GM18499 (cell line): ENCODE data around the gene ATP1A3.
"Not testable (repeated sequence)": the region's sequence is repeated elsewhere in the genome, so short reads cannot be mapped to it uniquely, and the experiment has no call there.

Experiments
- ATAC-seq: cut with Tn5 transposase; IDR thresholded peaks from one replicate; pipeline ENCODE4 v1.9.1; 2021; ENCODE audit warnings: moderate number of reproducible peaks; ENCODE audit not compliant: insufficient read depth, unreplicated experiment

The ATP1A3 gene

GRCh38 chr19:41955521-41955920, 38.5 kb downstream of the ATP1A3 start:
- ATAC-seq: no peak

DNA sequence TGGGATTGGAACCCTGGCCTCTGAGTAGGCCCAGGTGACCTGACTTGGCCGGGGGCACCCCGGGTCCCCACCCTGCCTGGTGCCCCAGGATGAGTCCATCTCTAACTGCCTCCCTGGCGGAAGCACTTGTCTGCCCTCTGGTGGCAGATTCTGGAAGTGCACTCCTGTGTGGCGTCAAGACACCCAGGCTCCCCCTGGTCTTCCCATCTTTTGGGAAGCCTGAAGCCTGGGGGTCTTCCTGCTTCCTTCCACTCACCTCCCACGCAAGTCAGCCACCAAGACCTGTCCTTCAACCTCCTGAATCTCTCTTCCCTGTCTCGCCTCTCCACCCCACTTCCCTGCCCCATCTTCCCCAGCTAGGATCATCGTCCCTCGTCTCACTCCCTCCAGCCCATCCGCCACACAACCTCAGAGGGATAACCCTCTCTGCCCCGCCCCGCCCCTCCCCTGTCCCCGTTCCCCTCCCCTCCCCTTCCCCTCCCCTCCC, 42.3 kb downstream of the ATP1A3 start:
- ATAC-seq: no peak

- ATAC-seq: no peak
Observed at GRCh38 chr19:41947091-41947490, 46.9 kb downstream of the ATP1A3 start.

DNA sequence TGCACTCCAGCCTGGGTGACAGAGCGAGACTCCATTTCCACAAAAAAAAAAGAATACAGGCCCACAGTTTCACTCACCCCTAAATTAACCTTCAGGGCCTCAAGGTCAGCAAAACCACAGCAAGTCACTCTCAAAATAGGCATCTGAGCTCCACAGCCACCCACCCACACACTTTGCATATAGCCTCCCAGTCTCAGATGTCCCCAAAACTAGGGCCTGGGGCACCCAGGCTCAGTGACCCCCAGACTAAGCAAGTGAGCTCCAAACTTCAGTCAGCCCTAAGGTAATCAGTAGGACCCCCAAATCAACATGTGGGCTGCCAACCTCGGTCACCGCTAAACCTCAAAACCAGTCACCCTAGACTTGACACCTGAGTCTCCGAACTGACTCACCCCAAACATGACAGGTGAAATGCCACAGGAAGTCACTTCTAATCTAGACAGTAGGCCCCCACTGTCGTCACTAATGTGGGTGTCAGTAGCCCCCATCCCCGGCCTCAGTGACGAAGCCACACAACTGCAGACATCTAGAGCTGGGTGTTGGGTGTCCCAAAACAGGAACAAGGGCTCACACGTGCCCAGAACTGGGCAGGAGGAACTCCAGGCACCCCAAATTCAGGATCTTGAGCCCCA, 48.8 kb downstream of the ATP1A3 start:
- peak; percentile 45 for ATAC-seq

DNA sequence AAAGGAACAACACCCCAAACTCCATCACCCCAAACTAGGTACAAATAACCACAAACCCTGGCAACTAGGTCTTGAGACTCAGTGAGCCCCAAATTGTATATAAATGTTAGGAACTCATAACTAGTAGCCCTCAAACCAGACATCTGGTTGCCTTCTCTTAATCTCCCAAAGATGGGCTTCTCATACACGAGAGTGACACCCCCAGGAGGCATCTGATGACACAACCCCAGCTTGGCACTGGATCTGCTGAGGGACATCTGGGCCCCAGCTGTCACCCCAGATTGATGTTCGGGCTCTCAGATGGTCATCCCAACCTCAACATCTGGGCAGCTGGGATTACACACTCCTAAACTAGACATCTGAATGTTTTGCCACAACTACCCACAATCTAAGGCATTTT, 49.7 kb downstream of the ATP1A3 start:
- ATAC-seq: no peak

- ATAC-seq: no peak
Observed at GRCh38 chr19:41941410-41942202, 52.4 kb downstream of the ATP1A3 start.

DNA sequence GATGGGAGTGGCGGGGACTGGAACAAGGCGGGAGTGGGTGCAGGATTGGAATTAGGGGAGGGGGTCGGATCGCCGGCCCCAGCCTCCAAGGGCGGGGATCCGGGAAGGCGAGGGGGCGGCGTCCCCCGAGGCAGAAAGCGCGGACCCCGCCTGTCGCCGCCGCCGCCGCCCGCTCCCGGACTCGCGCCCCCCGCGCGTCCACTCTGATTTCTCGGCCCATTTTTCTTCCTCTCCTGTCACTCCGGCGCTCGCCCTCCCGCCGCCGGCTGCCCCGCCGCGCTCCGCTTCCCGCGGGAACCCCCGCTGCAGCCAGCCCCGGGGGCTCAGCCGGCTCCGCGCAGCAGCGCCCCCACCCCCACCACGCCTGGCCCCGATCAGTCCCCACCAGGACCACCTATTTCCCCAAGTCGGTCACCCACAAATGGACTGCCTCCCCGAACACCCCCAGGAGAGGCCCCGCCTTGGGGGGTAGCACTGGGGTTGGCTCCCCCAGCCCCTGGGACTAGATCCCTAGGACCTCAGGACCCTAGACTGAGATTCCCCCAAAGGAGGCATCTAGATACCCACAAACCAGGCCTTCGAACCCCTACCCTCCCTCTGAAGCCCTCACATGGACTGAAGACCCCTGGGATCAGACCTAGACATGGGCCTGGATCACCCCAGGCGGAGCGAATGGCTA, 53.2 kb downstream of the ATP1A3 start:
- no peak for ATAC-seq

- no peak for ATAC-seq
Observed at GRCh38 chr19:41939861-41940730, 53.9 kb downstream of the ATP1A3 start.

- not testable (repeated sequence) for ATAC-seq
Observed at GRCh38 chr19:41939209-41939608, 54.8 kb downstream of the ATP1A3 start.

GRCh38 chr19:41937525-41938468, 56.2 kb downstream of the ATP1A3 start:
- ATAC-seq: no peak

DNA sequence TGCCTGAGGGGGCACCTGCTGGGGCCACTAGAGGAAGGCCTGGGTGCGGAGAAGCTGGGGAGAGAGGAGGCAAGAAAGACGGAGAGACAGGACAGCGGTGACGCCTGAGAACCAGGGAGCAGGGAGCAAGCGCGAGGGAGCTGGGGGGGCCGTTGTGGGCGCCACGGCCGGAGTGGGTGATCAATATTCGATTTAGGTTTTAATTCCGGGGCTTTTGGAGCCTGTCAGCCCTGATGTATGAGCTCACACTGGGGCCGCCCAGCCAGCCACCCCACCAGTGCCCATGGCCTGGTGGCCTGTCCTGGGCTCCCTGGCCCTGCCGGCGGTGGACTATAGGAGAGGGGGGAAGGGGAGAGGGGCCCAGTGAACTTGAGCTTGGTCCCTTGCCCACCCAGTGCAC, 57.1 kb downstream of the ATP1A3 start:
- no peak for ATAC-seq

DNA sequence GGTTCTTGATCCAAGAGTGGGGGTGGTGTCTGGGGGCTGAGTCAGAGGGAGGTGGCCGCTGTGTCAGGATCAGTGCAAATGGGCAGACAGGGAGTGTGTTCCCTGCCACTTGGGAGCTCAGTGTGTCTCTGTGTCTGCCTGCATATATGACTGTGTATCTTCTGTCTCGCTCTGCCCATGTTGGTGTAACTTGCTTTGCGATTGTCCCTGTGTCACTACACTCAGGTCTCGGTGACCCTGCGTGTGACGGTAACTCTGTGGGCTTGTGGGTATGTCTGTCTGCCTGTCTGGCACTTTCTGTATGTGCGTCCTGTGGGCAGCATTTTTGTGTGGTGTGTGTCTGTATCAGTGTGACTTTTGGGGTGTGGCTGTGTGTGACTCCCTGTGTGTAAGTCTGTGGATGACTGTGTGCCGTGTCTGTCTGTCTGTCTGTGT, 57.6 kb downstream of the ATP1A3 start:
- ATAC-seq: no peak

DNA sequence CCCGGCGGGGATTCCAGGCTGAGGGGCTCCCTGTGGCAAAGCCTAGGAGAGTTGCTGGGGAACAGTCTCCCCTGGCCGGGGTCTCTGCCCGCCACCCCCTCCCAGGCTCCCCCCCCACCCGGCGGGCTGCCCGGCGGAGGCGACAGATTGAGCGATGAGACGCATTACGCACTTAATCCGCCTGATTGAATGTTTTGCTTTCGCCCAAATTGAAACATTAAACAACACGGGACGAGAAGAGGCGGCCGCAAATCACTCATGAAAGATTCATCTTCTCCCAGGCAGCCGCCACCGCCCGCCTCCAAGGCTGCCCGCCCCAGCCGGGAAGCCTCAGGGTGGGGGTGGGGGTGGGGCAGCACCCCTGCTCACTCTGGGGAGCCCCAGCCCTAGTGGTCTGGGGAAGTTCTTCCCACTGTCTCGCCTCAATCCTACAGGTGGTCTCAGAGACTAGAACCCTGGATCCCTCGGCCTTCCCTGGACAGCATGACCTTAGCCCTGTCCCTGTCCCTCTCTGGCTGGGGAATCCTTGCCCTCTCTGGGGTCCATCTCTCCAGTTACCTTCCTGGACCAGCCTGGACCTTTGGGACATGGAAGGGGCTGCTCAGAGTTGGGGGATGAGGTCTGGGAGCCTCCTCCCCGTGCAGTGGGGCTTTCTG, 58.1 kb downstream of the ATP1A3 start:
- no peak for ATAC-seq

GRCh38 chr19:41934849-41935374, 59.1 kb downstream of the ATP1A3 start:
- ATAC-seq: no peak

- no peak for ATAC-seq
Observed at GRCh38 chr19:41933693-41934426, 60.2 kb downstream of the ATP1A3 start.

DNA sequence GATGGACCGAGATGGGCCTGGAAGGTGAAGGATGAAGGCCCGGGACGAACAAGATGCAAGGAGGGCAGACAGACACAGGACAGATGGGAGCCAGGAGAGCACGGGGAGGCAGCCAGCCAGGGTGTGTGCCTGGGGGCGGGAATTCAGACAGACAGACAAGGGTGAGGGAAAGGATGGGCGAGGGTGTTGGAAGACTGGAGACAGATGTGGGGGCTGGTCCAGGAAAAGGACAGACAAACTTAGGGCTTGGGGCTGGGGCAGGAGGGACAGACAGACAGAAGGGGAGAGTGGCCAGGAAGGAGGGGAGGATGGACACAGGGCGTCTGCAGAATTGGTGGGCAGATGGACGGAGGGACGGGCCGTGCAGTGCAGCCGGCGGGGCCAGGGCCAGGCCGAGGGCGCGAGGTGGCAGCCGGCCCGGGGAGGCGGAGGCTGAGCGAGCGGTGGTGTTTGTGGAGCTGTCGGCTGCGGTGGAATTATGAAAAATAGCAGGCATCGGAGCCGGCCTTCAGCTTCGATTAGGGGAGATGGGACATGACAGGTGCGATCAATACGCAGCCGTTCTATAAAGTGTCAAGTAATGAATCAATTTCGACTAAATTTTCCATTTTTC, 61.2 kb downstream of the ATP1A3 start:
- no peak for ATAC-seq

- ATAC-seq: no peak
Observed at GRCh38 chr19:41932259-41932719, 61.7 kb downstream of the ATP1A3 start.
